HEK293 (cell line): Measurements from ENCODE around the gene FLCN.
A peak's percentile ranks its signal among the peaks of the same experiment; 100 is the strongest.

Experiments used
- CTCF ChIA-PET: fragments of 350-600 bp; formaldehyde crosslinking; extraction: SDS; loops from one replicate; lab custom pipeline; 2021; ENCODE audit warnings: antibody characterized with exemption; lab: Yijun Ruan, JAX
- POLR2A ChIA-PET: fragments of 300-600 bp; formaldehyde crosslinking; extraction: SDS; loops from one replicate; lab custom pipeline; 2020; ENCODE audit warnings: antibody characterized with exemption, inconsistent platforms; lab: Yijun Ruan, JAX
- H3K27ac ChIP-seq: fragments of 200-500 bp; sonication (Bioruptor generic); 2 replicates; pipeline ENCODE4 v1.5.1; 2014; ENCODE audit warnings: low read depth, low read length, control low read depth, inconsistent platforms; ENCODE audit errors: extremely low read depth
- H3K36me3 ChIP-seq, 2 experiments: fragments of 200-500 bp in 1 of 2; sonication (Bioruptor generic) in 1 of 2; 1 replicate in 1 of 2; 2 replicates in 1 of 2; pipeline ENCODE4 v1.5.1; 2014 to 2017; ENCODE audit warnings: inconsistent platforms in 2 of 2, low read length in 2 of 2; ENCODE audit not compliant: control insufficient read depth in 2 of 2, insufficient read depth in 1 of 2
- H3K4me1 ChIP-seq: fragments of 200-500 bp; sonication (Bioruptor generic); 2 replicates; pipeline ENCODE4 v1.5.1; 2014; ENCODE audit warnings: mild to moderate bottlenecking, low read length, inconsistent platforms; ENCODE audit not compliant: control insufficient read depth, insufficient read depth
- H3K4me3 ChIP-seq: 2 replicates; pipeline ENCODE4 v1.5.1; 2011; ENCODE audit warnings: low read depth, mild to moderate bottlenecking, control low read depth, low read length, moderate library complexity
- H3K9me3 ChIP-seq: fragments of 200-500 bp; sonication (Bioruptor generic); 2 replicates; pipeline ENCODE4 v1.5.1; 2014; ENCODE audit warnings: low read depth, low read length, inconsistent platforms; ENCODE audit not compliant: control insufficient read depth, insufficient read depth
- FEZF1 ChIP-seq: fragments of 450-650 bp; formaldehyde crosslinking; IDR thresholded peaks from 2 replicates; pipeline ENCODE4 v1.5.1; 2016; ENCODE audit warnings: missing biosample characterization, missing genetic modification characterization
- GLIS1 ChIP-seq: fragments of 450-650 bp; formaldehyde crosslinking; IDR thresholded peaks from 2 replicates; pipeline ENCODE4 v1.5.1; 2016; ENCODE audit warnings: missing biosample characterization, missing genetic modification characterization
- KLF8 ChIP-seq: fragments of 450-650 bp; formaldehyde crosslinking; IDR thresholded peaks from 2 replicates; pipeline ENCODE4 v1.5.1; 2016; ENCODE audit warnings: missing biosample characterization, missing genetic modification characterization
- PRDM1 ChIP-seq: fragments of 450-650 bp; formaldehyde crosslinking; IDR thresholded peaks from 2 replicates; pipeline ENCODE4; 2016; ENCODE audit warnings: missing biosample characterization, missing genetic modification characterization
- REPIN1 ChIP-seq: fragments of 450-650 bp; formaldehyde crosslinking; IDR thresholded peaks from 2 replicates; pipeline ENCODE4 v1.5.1; 2017; ENCODE audit warnings: missing biosample characterization, missing genetic modification characterization, low read depth
- SP7 ChIP-seq: fragments of 450-650 bp; formaldehyde crosslinking; IDR thresholded peaks from 2 replicates; pipeline ENCODE4 v1.5.1; 2016; ENCODE audit warnings: missing biosample characterization, missing genetic modification characterization
- WT1 ChIP-seq: fragments of 450-650 bp; formaldehyde crosslinking; IDR thresholded peaks from 2 replicates; pipeline ENCODE4 v1.5.1; 2016; ENCODE audit warnings: missing biosample characterization, missing genetic modification characterization
- ZBTB48 ChIP-seq: fragments of 450-650 bp; formaldehyde crosslinking; IDR thresholded peaks from 2 replicates; pipeline ENCODE4 v1.5.1; 2016; ENCODE audit warnings: missing biosample characterization, missing genetic modification characterization
- ZBTB7A ChIP-seq: fragments of 450-650 bp; formaldehyde crosslinking; IDR thresholded peaks from 2 replicates; pipeline ENCODE4 v1.5.1; 2016; ENCODE audit warnings: low read depth, missing biosample characterization, missing genetic modification characterization
- ZNF132 ChIP-seq: fragments of 450-650 bp; formaldehyde crosslinking; IDR thresholded peaks from 2 replicates; pipeline ENCODE4 v1.5.1; 2017; ENCODE audit warnings: missing biosample characterization, missing genetic modification characterization, borderline replicate concordance
- ZNF214 ChIP-seq: fragments of 450-650 bp; formaldehyde crosslinking; IDR thresholded peaks from 2 replicates; pipeline ENCODE4 v1.5.1; 2017; ENCODE audit warnings: missing biosample characterization, mild to moderate bottlenecking, missing genetic modification characterization, borderline replicate concordance
- ZNF223 ChIP-seq: fragments of 450-650 bp; formaldehyde crosslinking; IDR thresholded peaks from 2 replicates; pipeline ENCODE4 v1.5.1; 2016; ENCODE audit warnings: missing biosample characterization, missing genetic modification characterization
- ZNF423 ChIP-seq: fragments of 450-650 bp; formaldehyde crosslinking; IDR thresholded peaks from 2 replicates; pipeline ENCODE4 v1.5.1; 2016; ENCODE audit warnings: missing biosample characterization, missing genetic modification characterization
- ZNF513 ChIP-seq: fragments of 450-650 bp; IDR thresholded peaks from 2 replicates; pipeline ENCODE4 v1.5.1; 2018; ENCODE audit warnings: missing biosample characterization, missing genetic modification characterization
- ZNF747 ChIP-seq: fragments of 450-650 bp; formaldehyde crosslinking; IDR thresholded peaks from 2 replicates; pipeline ENCODE4 v1.5.1; 2016; ENCODE audit warnings: missing biosample characterization, missing genetic modification characterization
- ZSCAN4 ChIP-seq: fragments of 450-650 bp; formaldehyde crosslinking; IDR thresholded peaks from 2 replicates; pipeline ENCODE4 v1.5.1; 2017; ENCODE audit warnings: missing biosample characterization, missing genetic modification characterization
- TF ChIP-seq, protein P1 (sequence below): fragments of 450-650 bp; formaldehyde crosslinking; IDR thresholded peaks from 2 replicates; pipeline ENCODE4 v1.5.1; 2016; ENCODE audit warnings: missing biosample characterization, missing genetic modification characterization, low read depth
- TF ChIP-seq, protein P2 (sequence below): fragments of 450-650 bp; formaldehyde crosslinking; IDR thresholded peaks from 2 replicates; pipeline ENCODE4 v1.5.1; 2016; ENCODE audit warnings: missing biosample characterization, missing genetic modification characterization

FLCN gene

DNA sequence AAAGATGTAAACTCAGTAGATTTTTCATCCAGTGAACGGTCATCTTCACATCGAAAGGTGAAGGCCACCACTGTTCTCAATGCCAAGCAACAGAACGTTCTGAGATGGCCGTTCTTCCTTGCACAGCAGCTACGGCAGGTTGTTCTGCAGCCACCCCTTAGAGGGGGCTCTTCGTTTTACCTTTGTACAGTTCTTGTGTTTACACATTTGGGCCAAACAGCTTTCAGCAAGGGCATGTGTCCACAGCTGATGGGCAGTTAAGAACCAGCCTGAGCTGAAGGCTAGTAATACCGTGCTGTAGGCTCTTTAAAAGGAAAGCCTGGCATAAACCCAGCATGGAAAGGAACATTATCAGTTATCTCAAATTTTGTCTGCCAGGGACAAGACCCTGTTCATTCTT lies 46.8 kb downstream of the FLCN start (continued):
- no peak for TF ChIP-seq ZNF513 (tag by site-specific recombination)
- no peak for TF ChIP-seq KLF8
- no peak for TF ChIP-seq REPIN1

DNA sequence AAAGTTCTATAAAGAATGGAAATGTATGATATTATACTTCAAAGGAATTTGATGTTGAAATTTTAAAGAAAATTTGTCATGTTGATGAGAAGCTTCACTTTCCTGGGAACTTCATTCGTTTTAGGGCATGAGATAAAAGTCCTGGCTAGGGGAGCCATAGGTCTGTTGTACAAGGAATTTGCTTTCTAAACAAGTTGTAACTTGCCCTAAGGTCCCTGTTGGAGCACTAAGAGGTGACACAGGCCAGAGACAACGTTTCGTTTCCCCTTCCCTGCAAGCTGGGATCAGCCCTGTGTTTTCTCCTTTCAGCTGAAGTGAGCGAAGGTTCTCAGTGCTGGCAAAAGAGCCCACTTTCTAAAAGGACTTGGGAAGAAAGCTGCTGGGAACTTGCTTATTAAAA lies 47.4 kb downstream of the FLCN start:
- no peak overlapping the region for H3K4me3 ChIP-seq
- no peaks in the 10 kb centered on the region for H3K9me3 ChIP-seq
- H3K27ac ChIP-seq = no peak overlapping the region
- ChIA-PET CTCF (no interaction called here), POLR2A (interaction anchor here (1.2 kb wide), 1 partner anchor 20 kb away, joined by 4 read pairs; no protein-coding TSS in a partner anchor)
- peaks cover 3% of the 10 kb centered on the region; the same call in 1 of the 2 replicates for H3K4me1 ChIP-seq
- no peak for TF ChIP-seq FEZF1 (tag by site-specific recombination)
- no peak for TF ChIP-seq SP7 (tag by site-specific recombination)
- TF ChIP-seq, protein P1, sequence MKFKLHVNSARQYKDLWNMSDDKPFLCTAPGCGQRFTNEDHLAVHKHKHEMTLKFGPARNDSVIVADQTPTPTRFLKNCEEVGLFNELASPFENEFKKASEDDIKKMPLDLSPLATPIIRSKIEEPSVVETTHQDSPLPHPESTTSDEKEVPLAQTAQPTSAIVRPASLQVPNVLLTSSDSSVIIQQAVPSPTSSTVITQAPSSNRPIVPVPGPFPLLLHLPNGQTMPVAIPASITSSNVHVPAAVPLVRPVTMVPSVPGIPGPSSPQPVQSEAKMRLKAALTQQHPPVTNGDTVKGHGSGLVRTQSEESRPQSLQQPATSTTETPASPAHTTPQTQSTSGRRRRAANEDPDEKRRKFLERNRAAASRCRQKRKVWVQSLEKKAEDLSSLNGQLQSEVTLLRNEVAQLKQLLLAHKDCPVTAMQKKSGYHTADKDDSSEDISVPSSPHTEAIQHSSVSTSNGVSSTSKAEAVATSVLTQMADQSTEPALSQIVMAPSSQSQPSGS (tag by site-specific recombination) = no peak
- peak; percentile 94 for TF ChIP-seq ZBTB48
- no peak for TF ChIP-seq ZNF214 (tag by site-specific recombination)
- TF ChIP-seq PRDM1 (tag by site-specific recombination) = peak; percentile 72; the same call in 1 of the 2 replicates
- no peak for TF ChIP-seq ZBTB7A
- no peak for TF ChIP-seq ZNF747 (tag by site-specific recombination)
- TF ChIP-seq WT1 (tag by site-specific recombination) = no peak
- no peak for TF ChIP-seq ZNF132 (tag by site-specific recombination)
- TF ChIP-seq ZSCAN4 (tag by site-specific recombination) = no peak
- TF ChIP-seq, protein P2, sequence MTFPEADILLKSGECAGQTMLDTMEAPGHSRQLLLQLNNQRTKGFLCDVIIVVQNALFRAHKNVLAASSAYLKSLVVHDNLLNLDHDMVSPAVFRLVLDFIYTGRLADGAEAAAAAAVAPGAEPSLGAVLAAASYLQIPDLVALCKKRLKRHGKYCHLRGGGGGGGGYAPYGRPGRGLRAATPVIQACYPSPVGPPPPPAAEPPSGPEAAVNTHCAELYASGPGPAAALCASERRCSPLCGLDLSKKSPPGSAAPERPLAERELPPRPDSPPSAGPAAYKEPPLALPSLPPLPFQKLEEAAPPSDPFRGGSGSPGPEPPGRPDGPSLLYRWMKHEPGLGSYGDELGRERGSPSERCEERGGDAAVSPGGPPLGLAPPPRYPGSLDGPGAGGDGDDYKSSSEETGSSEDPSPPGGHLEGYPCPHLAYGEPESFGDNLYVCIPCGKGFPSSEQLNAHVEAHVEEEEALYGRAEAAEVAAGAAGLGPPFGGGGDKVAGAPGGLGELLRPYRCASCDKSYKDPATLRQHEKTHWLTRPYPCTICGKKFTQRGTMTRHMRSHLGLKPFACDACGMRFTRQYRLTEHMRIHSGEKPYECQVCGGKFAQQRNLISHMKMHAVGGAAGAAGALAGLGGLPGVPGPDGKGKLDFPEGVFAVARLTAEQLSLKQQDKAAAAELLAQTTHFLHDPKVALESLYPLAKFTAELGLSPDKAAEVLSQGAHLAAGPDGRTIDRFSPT (tag by site-specific recombination) = no peak
- TF ChIP-seq ZNF223 (tag by site-specific recombination) = 0 out of 2 replicates have a peak, but pooled peaks have one; percentile 66
- peaks cover 6 to 43% of the 10 kb centered on the region in 2 experiments; a peak in 2 of 3 replicates for H3K36me3 ChIP-seq

GRCh38 chr17:17188586-17188985 lies 48.4 kb downstream of the FLCN start:
- ChIA-PET POLR2A (interaction anchor here (0.6 to 1.1 kb wide), 2 partner anchors 11 to 1675 kb away, joined by 3 to 6 read pairs; no protein-coding TSS in a partner anchor), CTCF (interaction anchor here (0.6 to 1.0 kb wide), 2 partner anchors 197 to 398 kb away, joined by 4 read pairs; no protein-coding TSS in a partner anchor)
- no peaks in the 10 kb centered on the region for H3K9me3 ChIP-seq
- H3K4me1 ChIP-seq = peaks cover 3% of the 10 kb centered on the region; the same call in 1 of the 2 replicates
- TF ChIP-seq GLIS1 (tag by site-specific recombination) (peak; percentile 31; the same call in 1 of the 2 replicates), ZNF423 (tag by site-specific recombination) (no peak)
- H3K27ac ChIP-seq = no peak overlapping the region
- H3K36me3 ChIP-seq = peaks cover 11 to 53% of the 10 kb centered on the region in 2 experiments
- no peak overlapping the region for H3K4me3 ChIP-seq
